Common myeloid progenitor, CD34-positive (primary cell): ENCODE results near the gene TMC8.
A peak's percentile ranks its signal among the peaks of the same experiment; 100 is the strongest.

Source experiments
- CTCF ChIA-PET: fragments of 350-600 bp; sonication (Branson Sonifier 250); formaldehyde crosslinking; loops from one replicate; lab custom pipeline; 2021; ENCODE audit warnings: antibody characterized with exemption; lab: Charles Lee
- POLR2A ChIA-PET: fragments of 350-600 bp; sonication (Branson Sonifier 250); formaldehyde crosslinking; loops from one replicate; lab custom pipeline; 2021; ENCODE audit warnings: antibody characterized with exemption; lab: Charles Lee
- DNase-seq, 3 donors: peaks; one replicate each; pipeline versions ENCODE4 v3.0.0 to v3.0.0-alpha.2; 2013
- H3K27ac ChIP-seq, 2 experiments: 1 replicate in 1 of 2; 2 replicates in 1 of 2; pipeline ENCODE4 v1.7.0; 2013; ENCODE audit warnings: inconsistent platforms in 2 of 2, low read length in 2 of 2, mild to moderate bottlenecking in 2 of 2, low read depth in 1 of 2, moderate library complexity in 1 of 2; ENCODE audit not compliant: severe bottlenecking in 2 of 2, insufficient read depth in 1 of 2, poor library complexity in 1 of 2
- H3K27me3 ChIP-seq, 5 experiments: replicated peaks in 2 of 5; 1 replicate in 3 of 5; 2 replicates in 2 of 5; pipeline versions ENCODE4 v1.6.1 to v1.7.0; 2013; ENCODE audit warnings: low read length in 4 of 5, mild to moderate bottlenecking in 2 of 5, moderate library complexity in 2 of 5, inconsistent platforms in 1 of 5; ENCODE audit not compliant: insufficient read depth in 5 of 5, control insufficient read depth in 4 of 5
- H3K36me3 ChIP-seq, 4 experiments: 1 replicate in 2 of 4; 2 replicates in 2 of 4; pipeline versions ENCODE4 v1.6.1 to v1.7.0; 2013; ENCODE audit warnings: low read length in 3 of 4, control low read depth in 1 of 4, mild to moderate bottlenecking in 1 of 4; ENCODE audit not compliant: control insufficient read depth in 4 of 4, insufficient read depth in 4 of 4
- H3K4me1 ChIP-seq, 4 experiments: 1 replicate in 3 of 4; 2 replicates in 1 of 4; pipeline versions ENCODE4 v1.6.1 to v1.7.1; 2013; ENCODE audit warnings: low read length in 3 of 4, mild to moderate bottlenecking in 3 of 4, control low read depth in 1 of 4, inconsistent platforms in 1 of 4, moderate library complexity in 1 of 4; ENCODE audit not compliant: control insufficient read depth in 4 of 4, insufficient read depth in 4 of 4; ENCODE audit errors: control extremely low read depth in 1 of 4
- H3K4me3 ChIP-seq, 7 experiments: 1 replicate in 4 of 7; 2 replicates in 3 of 7; pipeline versions ENCODE4 v1.5.1 to v1.7.0; 2013; ENCODE audit warnings: mild to moderate bottlenecking in 7 of 7, low read length in 6 of 7, moderate library complexity in 6 of 7, inconsistent platforms in 2 of 7, low read depth in 2 of 7, control low read depth in 1 of 7; ENCODE audit not compliant: insufficient read depth in 4 of 7, control insufficient read depth in 1 of 7; ENCODE audit errors: extremely low read depth in 1 of 7
- H3K9me3 ChIP-seq, 5 experiments: 1 replicate in 4 of 5; 2 replicates in 1 of 5; pipeline versions ENCODE4 v1.6.1 to v1.7.1; 2013; ENCODE audit warnings: low read length in 4 of 5, mild to moderate bottlenecking in 2 of 5, inconsistent platforms in 1 of 5, low read depth in 1 of 5, moderate library complexity in 1 of 5; ENCODE audit not compliant: control insufficient read depth in 4 of 5, insufficient read depth in 2 of 5; ENCODE audit errors: control extremely low read depth in 1 of 5
- WGBS: methylation state at CpG from one replicate; pipeline ENCODE4 v1.1.5; 2013; ENCODE audit not compliant: insufficient coverage; 5-methylcytosine and 5-hydroxymethylcytosine counted together

Gene TMC8

DNA sequence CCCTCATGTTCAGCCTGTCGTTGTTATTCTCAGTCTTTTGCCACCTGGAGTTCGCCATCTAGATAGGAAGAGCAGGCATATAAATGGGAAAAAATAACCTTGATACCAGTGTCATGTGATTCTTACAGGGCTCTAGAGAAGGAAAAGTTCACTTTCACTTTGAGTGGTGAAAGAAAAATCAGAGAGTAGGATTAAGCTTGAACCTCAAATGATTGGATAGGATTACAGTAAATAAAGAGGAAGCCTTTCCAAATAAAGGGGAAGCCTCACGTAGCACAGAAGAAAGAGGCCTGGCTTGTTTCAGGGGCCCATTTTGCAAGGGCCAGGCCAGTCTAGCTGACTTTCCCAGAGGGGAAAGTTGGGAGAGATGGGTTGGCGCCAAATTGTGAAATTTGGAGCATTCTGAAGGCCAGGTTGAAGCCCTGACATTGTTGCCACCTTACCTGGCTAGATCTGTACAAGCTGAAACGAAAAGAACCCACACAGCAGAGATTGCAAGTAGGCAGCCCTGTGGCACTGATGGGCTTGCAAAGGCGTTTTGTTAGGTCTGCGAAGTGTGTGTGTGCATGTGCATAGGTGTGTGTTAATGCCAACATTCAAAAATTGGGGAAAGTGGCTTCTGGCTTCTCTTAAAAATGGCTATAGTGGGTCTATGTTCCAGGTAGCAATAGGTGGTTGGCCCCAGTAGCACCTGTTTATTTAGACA is 40.8 kb upstream of the TMC8 start:
- Histone ChIP-seq H3K4me3 (peak overlapping the region in 1 of 7 experiments; percentile 54), H3K4me1 (peaks cover 0 to 9% (median 8%) of the 10 kb centered on the region in 4 experiments), H3K27me3 (no peaks in the 10 kb centered on the region), H3K9me3 (no peaks in the 10 kb centered on the region), H3K36me3 (peaks cover 10 to 69% (median 41%) of the 10 kb centered on the region in 4 experiments), H3K27ac (no peak overlapping the region)
- WGBS, result 55% methylated on average over 5 of the region's 7 CpGs
- DNase-seq, result peak in 2 of 3 donors; percentile 24 to 26
- ChIA-PET CTCF (interaction anchor here (0.6 to 1.5 kb wide), 5 partner anchors 25 to 1374 kb away, joined by 3 to 4 read pairs (median 3); no protein-coding TSS in a partner anchor), POLR2A (no interaction called here)

DNA sequence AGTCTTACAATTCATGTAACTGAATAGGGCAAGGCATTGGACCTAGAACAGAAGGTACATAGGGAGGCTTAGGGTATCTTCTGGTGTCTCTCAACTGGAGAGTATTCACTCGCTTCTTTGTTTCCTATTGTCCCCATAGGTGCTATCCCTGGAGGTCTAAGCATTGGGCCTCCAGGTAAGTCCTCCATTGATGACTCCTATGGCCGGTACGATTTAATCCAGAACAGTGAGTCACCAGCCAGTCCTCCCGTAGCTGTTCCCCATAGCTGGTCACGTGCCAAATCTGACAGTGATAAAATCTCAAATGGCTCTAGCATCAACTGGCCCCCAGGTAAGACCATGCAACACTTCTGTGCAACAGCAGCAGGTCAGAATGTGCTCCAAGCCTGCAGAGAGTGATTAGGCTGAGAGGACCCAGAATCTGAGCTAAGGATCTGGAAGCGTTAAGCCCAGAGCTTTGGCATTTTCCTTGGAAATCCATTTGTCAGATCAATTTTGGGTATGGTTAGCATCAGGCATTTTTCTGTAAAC is 37.7 kb upstream of the TMC8 start:
- POLR2A ChIA-PET, result no interaction called here
- CTCF ChIA-PET, result interaction anchor here (0.8 to 0.9 kb wide), 2 partner anchors 9 to 50 kb away, joined by 3 to 4 read pairs; no protein-coding TSS in a partner anchor
- peaks cover 0 to 9% (median 8%) of the 10 kb centered on the region in 4 experiments for H3K4me1 ChIP-seq
- H3K27ac ChIP-seq, result no peak overlapping the region
- H3K27me3 ChIP-seq, result no peaks in the 10 kb centered on the region
- DNase-seq, result no peak
- H3K4me3 ChIP-seq, result no peak overlapping the region
- H3K9me3 ChIP-seq, result no peaks in the 10 kb centered on the region
- peaks cover 5 to 82% (median 55%) of the 10 kb centered on the region in 4 experiments for H3K36me3 ChIP-seq
- 95% methylated on average over 3 of the region's 6 CpGs for WGBS

DNA sequence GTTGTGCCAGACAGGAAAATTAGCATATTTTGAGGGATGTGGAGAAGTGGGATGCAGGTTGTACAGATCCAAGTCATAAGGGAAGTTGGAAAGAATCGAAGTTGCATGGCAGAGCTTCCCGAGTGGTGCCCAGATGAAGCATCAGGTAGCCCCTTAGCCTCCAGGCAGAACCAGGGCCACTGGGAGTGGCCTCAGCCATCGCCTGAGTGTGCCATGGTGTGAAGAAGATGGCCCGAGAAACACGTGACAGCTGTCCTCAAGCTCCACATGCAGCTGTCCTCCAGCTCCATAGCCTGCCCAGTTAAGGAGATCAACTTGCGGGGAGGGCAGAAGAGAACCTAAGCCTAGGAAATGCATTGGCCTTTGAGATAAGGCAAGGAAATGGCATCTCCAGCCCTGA is 35.5 kb upstream of the TMC8 start:
- no peak for DNase-seq
- H3K4me1 ChIP-seq, result peaks cover 0 to 1% (median 0%) of the 10 kb centered on the region in 4 experiments
- H3K27me3 ChIP-seq, result no peaks in the 10 kb centered on the region
- no peak overlapping the region for H3K4me3 ChIP-seq
- H3K27ac ChIP-seq, result no peak overlapping the region
- ChIA-PET CTCF (interaction anchor here (3.1 kb wide), 1 partner anchor 10 kb away, joined by 17 read pairs; no protein-coding TSS in a partner anchor), POLR2A (no interaction called here)
- WGBS, result 86% methylated on average over 6 of the region's 6 CpGs
- H3K9me3 ChIP-seq, result no peaks in the 10 kb centered on the region
- peaks cover 11 to 91% (median 68%) of the 10 kb centered on the region in 4 experiments for H3K36me3 ChIP-seq

DNA sequence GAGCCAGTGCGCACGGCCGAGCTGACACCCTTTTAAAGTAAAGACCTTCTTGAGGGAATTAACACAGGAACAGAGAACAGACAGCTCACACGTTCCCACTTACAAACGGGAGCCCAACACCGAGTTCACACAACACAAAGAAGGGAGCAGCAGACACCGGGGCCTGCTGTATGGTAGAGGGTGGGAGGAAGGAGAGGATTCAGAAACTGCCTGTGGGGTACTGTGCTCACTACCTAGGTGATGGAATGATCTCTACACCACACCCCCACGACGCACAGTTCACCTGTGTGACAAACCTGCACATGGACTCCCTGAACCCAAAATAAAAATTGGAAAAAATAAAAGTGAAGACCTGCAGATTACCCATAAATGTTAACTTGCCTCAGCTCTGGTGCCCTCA is 34.5 kb upstream of the TMC8 start:
- Histone ChIP-seq H3K27me3 (no peaks in the 10 kb centered on the region), H3K36me3 (peaks cover 12 to 89% (median 67%) of the 10 kb centered on the region in 4 experiments)
- POLR2A ChIA-PET, result no interaction called here

DNA sequence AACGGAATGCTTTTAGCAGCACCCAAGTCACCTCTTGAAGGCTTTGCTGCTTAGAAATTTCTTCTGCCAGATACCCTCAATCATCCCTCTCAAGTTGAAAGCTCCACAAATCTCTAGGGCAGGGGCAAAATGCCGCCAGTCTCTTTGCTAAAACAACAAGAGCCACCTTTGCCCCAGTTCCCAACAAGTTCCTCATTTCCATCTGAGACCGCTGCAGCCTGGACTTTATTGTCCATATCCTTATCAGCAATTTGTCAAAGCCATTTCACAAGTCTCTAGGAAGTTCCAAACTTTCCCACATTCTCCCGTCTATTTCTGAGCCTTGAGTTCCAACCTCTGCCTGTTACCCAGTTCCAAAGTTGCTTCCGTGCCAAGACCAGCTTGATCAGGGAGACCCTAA is 29.5 kb upstream of the TMC8 start:
- no peaks in the 10 kb centered on the region for H3K27me3 ChIP-seq
- ChIA-PET POLR2A (no interaction called here), CTCF (interaction anchor here (4.3 kb wide), 1 partner anchor 15 kb away, joined by 15 read pairs; no protein-coding TSS in a partner anchor)
- 90% methylated on average over 5 of the region's 5 CpGs for WGBS
- no peaks in the 10 kb centered on the region for H3K9me3 ChIP-seq
- H3K27ac ChIP-seq, result no peak overlapping the region
- H3K4me1 ChIP-seq, result no peaks in the 10 kb centered on the region
- peaks cover 12 to 83% (median 59%) of the 10 kb centered on the region in 4 experiments for H3K36me3 ChIP-seq
- DNase-seq, result no peak
- no peak overlapping the region for H3K4me3 ChIP-seq

More for the DNA sequence above, 34.5 kb upstream of the TMC8 start:
- CTCF ChIA-PET, result interaction anchor here (0.8 to 3.1 kb wide), 4 partner anchors 11 to 81 kb away, joined by 3 to 17 read pairs (median 4); no protein-coding TSS in a partner anchor
- H3K27ac ChIP-seq, result no peak overlapping the region
- 100% methylated on average over 4 of the region's 9 CpGs for WGBS
- H3K4me3 ChIP-seq, result no peak overlapping the region
- no peaks in the 10 kb centered on the region for H3K4me1 ChIP-seq
- no peaks in the 10 kb centered on the region for H3K9me3 ChIP-seq
- no peak for DNase-seq

DNA sequence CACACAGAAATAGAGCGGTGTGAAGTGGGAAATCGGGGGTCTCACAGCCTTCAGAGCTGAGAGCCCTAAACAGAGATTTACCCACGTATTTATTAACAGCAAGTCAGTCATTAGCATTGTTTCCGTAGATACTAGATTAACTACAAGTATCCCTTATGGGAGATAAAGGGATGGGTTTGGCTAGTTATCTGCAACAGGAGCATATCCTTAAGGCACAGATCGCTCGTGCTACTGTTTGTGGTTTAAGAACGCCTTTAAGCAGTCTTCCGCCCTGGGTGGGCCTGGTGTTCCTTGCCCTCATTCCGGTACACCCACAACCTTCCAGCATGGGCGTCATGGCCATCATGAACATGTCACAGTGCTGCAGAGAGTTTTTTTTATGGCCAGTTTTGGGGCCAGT is 29.0 kb upstream of the TMC8 start:
- Histone ChIP-seq H3K9me3 (no peaks in the 10 kb centered on the region), H3K27me3 (no peaks in the 10 kb centered on the region), H3K4me1 (no peaks in the 10 kb centered on the region), H3K27ac (no peak overlapping the region), H3K36me3 (peaks cover 12 to 81% (median 56%) of the 10 kb centered on the region in 4 experiments), H3K4me3 (no peak overlapping the region)
- WGBS, result 100% methylated on average over 7 of the region's 10 CpGs
- POLR2A ChIA-PET, result no interaction called here
- CTCF ChIA-PET, result interaction anchor here (4.3 kb wide), 1 partner anchor 16 kb away, joined by 15 read pairs; no protein-coding TSS in a partner anchor
- no peak for DNase-seq

DNA sequence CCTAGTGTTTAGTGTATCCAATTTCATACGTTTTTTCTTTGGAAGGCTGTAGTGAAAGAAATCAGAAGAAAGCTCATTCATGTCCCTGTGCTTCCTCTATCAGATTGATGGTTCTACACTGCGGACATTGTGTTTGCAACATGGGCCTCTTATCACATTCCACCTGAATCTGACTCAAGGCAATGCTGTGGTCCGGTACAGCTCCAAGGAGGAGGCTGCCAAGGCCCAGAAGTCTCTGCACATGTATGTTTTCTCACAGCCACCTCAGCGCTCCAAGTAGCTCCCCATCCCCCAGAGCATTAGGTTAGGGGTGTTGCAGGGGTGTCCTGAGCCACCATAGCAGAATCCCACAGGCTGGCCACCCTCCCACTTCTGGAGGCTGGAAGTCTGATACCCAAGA is 27.3 kb upstream of the TMC8 start:
- no peak overlapping the region for H3K27ac ChIP-seq
- no peaks in the 10 kb centered on the region for H3K27me3 ChIP-seq
- 100% methylated on average over 4 of the region's 4 CpGs for WGBS
- H3K36me3 ChIP-seq, result peaks cover 13 to 70% (median 45%) of the 10 kb centered on the region in 4 experiments
- no peak overlapping the region for H3K4me3 ChIP-seq
- H3K9me3 ChIP-seq, result no peaks in the 10 kb centered on the region
- no peak for DNase-seq
- ChIA-PET CTCF (interaction anchor here (1.6 to 1.7 kb wide), 2 partner anchors 18 to 32 kb away, joined by 4 to 5 read pairs; no protein-coding TSS in a partner anchor), POLR2A (interaction anchor here (0.7 kb wide), 1 partner anchor 19 kb away, joined by 4 read pairs; no protein-coding TSS in a partner anchor)
- no peaks in the 10 kb centered on the region for H3K4me1 ChIP-seq
